Body of pancreas (tissue), 4 donors: ENCODE results near the gene BAHCC1.

Experiments
- POLR2A ChIP-seq, 3 donors: fragments of 450-650 bp; IDR thresholded peaks; one replicate each; pipeline ENCODE4 v1.6.1; 2016; ENCODE audit warnings: antibody characterized with exemption in 3 of 3, mild to moderate bottlenecking in 2 of 3
- TF ChIP-seq, protein P1 (sequence below), 7 experiments: fragments of 450-650 bp in 4 of 7; fragments of 200-600 bp in 3 of 7; sonication (generic) in 3 of 7; IDR thresholded peaks; one replicate each; pipeline ENCODE4 v1.5.1; 2016 to 2019; ENCODE audit warnings: antibody characterized with exemption in 7 of 7

DNA sequence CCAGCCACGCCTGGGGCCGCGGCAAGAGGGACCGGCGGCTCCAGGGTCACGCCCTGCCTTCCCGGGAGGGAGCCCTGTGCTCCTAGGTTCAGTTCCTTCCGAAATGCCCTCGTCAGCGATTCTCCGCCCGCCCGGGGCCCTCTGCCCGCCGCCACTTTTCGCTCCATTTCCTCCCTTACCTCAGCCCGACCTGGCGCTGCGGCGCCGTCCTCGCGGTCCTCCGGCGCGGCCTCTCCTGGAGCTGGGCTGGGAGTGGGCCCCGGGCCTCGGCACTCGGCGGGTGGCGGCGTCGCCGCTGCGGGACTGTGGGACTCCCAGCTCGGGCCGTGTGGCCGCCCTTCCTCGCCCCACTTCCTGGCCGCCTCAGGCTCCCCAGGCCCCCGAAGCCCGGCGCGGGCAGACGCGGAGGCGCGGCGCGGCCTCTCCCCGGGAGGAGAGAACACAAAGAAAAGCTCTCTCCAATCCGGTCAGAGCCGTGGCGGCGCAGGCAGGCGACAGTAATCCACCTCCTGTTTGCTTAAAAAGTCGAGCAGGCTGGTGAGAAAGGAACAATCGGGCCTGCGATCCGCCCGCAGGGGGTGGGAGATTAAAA is 1.6 kb downstream of the BAHCC1 start:
- peak; percentile 13 to 27 (median 24) for TF ChIP-seq POLR2A (IDR thresholded peaks at IDR 0.05)
- TF ChIP-seq, protein P1, sequence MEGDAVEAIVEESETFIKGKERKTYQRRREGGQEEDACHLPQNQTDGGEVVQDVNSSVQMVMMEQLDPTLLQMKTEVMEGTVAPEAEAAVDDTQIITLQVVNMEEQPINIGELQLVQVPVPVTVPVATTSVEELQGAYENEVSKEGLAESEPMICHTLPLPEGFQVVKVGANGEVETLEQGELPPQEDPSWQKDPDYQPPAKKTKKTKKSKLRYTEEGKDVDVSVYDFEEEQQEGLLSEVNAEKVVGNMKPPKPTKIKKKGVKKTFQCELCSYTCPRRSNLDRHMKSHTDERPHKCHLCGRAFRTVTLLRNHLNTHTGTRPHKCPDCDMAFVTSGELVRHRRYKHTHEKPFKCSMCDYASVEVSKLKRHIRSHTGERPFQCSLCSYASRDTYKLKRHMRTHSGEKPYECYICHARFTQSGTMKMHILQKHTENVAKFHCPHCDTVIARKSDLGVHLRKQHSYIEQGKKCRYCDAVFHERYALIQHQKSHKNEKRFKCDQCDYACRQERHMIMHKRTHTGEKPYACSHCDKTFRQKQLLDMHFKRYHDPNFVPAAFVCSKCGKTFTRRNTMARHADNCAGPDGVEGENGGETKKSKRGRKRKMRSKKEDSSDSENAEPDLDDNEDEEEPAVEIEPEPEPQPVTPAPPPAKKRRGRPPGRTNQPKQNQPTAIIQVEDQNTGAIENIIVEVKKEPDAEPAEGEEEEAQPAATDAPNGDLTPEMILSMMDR (IDR thresholded peaks at IDR 0.05), result no peak
